HFFc6 (cell line): ENCODE data around the gene FSTL4. TPM values are rescaled to one million over a fixed set of nuclear protein-coding genes. Genes with fewer than 3 reads are reported as not detected.

ENCODE experiments used
- DNase-seq: peaks from one replicate; pipeline ENCODE4 v3.0.0-alpha.2; 2018
- H3K27ac Mint-ChIP-seq: 2 replicates; pipeline ENCODE4 v1.8.0; 2020; ENCODE audit warnings: mild to moderate bottlenecking, mixed read lengths
- H3K27me3 Mint-ChIP-seq: 2 replicates; pipeline ENCODE4 v1.8.0; 2021; ENCODE audit warnings: mild to moderate bottlenecking, moderate library complexity, mixed read lengths; ENCODE audit not compliant: insufficient read depth
- H3K36me3 Mint-ChIP-seq: 2 replicates; pipeline ENCODE4 v1.8.0; 2021; ENCODE audit warnings: low read depth, mixed read lengths
- H3K4me1 Mint-ChIP-seq: 2 replicates; pipeline ENCODE4 v1.8.0; 2020; ENCODE audit warnings: low read depth, mixed read lengths
- H3K4me3 Mint-ChIP-seq: 2 replicates; pipeline ENCODE4 v1.8.0; 2020; ENCODE audit warnings: mild to moderate bottlenecking, moderate library complexity, mixed read lengths
- H3K9me3 Mint-ChIP-seq: 2 replicates; pipeline ENCODE4 v1.8.0; 2020; ENCODE audit warnings: mild to moderate bottlenecking, mixed read lengths
- CTCF ChIP-seq: fragments of 200-600 bp; sonication (generic); IDR thresholded peaks from 2 replicates; pipeline ENCODE4 v1.5.0; 2021; ENCODE audit warnings: antibody characterized with exemption, mild to moderate bottlenecking
- total RNA-seq, 6 experiments: library from RNA; stranded (reverse); fragmentation: NEBNext Ultra II Directional; extraction: Animal tissue kit (Norgen Biotek cat#: 25700); gene quantifications; 2 replicates in 1 of 6; 3 replicates in 5 of 6; pipeline ENCODE4 v1.2.3, GENCODE V29; 2021

Gene FSTL4
- total RNA-seq, 6 experiments from 2014 or later: not detected

- Mint-ChIP-seq H3K27me3 (peaks cover 19% of the 10 kb centered on the region), H3K9me3 (no peaks in the 10 kb centered on the region; the same call in 1 of the 2 replicates), H3K4me1 (no peaks in the 10 kb centered on the region), H3K4me3 (no peak overlapping the region), H3K36me3 (no peaks in the 10 kb centered on the region), H3K27ac (no peak overlapping the region)
- no peak for TF ChIP-seq CTCF
- no peak for DNase-seq
These were observed 218.4 kb downstream of the FSTL4 start for GRCh38 chr5:133393776-133394476.

GRCh38 chr5:133392448-133392847 is 219.9 kb downstream of the FSTL4 start:
- TF ChIP-seq CTCF: no peak
- Mint-ChIP-seq H3K27ac (no peak overlapping the region), H3K36me3 (no peaks in the 10 kb centered on the region), H3K27me3 (peaks cover 19% of the 10 kb centered on the region), H3K4me1 (no peaks in the 10 kb centered on the region), H3K9me3 (no peaks in the 10 kb centered on the region; the same call in 1 of the 2 replicates), H3K4me3 (no peak overlapping the region)
- DNase-seq: no peak

DNA sequence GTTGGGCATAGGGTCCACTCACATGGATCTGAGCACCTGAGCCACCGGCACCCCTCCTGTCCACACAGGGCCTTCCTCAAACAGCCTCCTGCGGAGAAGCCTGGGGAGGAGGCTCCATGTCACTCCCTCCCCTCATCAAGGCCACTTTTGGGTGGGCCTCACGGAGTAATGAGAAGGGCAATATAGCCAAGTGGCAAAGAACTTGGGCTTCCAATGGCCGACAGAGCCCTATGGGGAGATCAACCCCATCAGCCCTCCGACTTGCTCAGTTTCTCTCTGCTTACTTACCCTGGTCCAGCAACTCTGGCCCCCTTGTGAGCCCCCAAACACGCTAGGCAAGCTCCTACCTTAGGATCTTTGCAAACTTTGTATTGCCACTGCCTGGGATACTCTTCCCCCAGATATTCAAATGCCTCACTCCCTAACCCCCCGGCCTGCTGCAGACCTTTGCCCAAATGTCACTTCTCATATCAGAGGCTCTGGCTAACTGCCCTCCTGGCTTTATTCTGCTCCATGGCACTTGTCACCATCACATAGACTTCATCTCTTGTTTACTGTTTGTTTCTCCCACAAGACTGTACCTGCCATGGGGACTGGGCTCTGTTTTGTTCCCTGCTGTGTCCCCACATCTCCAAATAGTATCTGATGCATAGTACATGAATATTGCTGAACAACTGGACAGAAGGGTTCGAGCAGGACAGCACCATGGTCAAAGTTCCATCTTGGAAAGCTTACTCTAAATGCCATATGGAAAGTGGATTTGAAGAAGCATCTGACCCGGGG is 220.8 kb downstream of the FSTL4 start:
- no peaks in the 10 kb centered on the region for H3K4me1 Mint-ChIP-seq
- no peak for DNase-seq
- no peak overlapping the region for H3K27ac Mint-ChIP-seq
- no peak for TF ChIP-seq CTCF
- H3K9me3 Mint-ChIP-seq: no peaks in the 10 kb centered on the region; the same call in 1 of the 2 replicates
- H3K27me3 Mint-ChIP-seq: peaks cover 19% of the 10 kb centered on the region
- H3K36me3 Mint-ChIP-seq: no peaks in the 10 kb centered on the region
- H3K4me3 Mint-ChIP-seq: no peak overlapping the region

DNA sequence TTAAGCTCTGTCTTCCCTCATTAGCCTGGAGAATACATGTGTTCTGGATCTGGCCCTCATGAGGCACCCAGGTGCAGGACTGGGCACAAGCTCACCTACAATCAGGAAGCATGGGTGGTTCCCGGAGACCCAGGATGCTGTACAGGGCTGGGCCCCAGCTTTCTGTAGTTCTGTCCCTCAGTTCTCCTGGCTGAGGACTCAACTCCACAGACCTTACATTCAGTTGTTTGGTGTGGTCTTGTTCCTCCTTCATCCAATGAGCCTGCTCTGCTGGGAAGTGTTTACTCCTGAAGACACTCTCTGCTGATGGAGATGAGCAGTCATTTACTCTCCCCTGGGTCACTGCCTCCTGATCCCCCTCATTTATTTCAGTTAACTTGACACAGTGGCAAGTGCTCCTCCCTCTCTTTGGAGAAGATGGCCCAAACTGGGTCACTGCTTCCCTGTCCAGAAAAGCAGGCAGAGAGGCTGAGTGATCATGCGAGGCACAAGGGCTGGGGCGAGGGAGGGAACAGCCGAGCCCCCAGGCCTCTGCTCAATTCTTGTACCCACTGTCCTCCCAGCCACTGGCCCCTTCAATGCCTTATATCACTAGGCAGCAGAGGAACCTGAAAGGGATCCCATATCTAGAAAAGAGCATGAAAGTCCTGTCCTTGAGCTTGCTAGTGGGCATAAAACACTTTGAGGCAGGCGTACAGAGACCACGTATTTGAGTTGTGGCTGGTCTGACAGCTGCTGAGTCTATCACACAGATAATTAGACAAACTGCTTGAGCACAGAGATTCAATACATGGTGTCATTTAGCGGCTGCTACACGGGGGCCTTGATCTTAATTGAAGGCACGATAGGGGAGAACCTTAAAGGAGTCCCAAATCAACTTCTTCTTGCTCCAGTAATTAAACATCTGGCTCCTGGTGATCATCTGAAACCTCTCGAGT is 221.7 kb downstream of the FSTL4 start:
- no peak overlapping the region for H3K4me3 Mint-ChIP-seq
- no peaks in the 10 kb centered on the region; the same call in 1 of the 2 replicates for H3K9me3 Mint-ChIP-seq
- DNase-seq: no peak
- H3K27ac Mint-ChIP-seq: no peak overlapping the region
- no peak for TF ChIP-seq CTCF
- no peaks in the 10 kb centered on the region for H3K4me1 Mint-ChIP-seq
- no peaks in the 10 kb centered on the region for H3K36me3 Mint-ChIP-seq
- H3K27me3 Mint-ChIP-seq: peaks cover 21% of the 10 kb centered on the region

- Mint-ChIP-seq H3K4me1 (no peaks in the 10 kb centered on the region), H3K27me3 (peaks cover 31% of the 10 kb centered on the region), H3K9me3 (no peaks in the 10 kb centered on the region), H3K36me3 (no peaks in the 10 kb centered on the region), H3K27ac (no peak overlapping the region), H3K4me3 (no peak overlapping the region)
- DNase-seq: no peak
- TF ChIP-seq CTCF: no peak
These were observed 223.2 kb downstream of the FSTL4 start for GRCh38 chr5:133389066-133389590.
